Measurements from ENCODE around the gene SLC25A48. TPM values are rescaled to one million over a fixed set of nuclear protein-coding genes. Genes with fewer than 3 reads are reported as not detected.

Gene SLC25A48
- total RNA-seq, 4 donors from 2014 or later: 0.33 TPM; not detected in 3

DNA sequence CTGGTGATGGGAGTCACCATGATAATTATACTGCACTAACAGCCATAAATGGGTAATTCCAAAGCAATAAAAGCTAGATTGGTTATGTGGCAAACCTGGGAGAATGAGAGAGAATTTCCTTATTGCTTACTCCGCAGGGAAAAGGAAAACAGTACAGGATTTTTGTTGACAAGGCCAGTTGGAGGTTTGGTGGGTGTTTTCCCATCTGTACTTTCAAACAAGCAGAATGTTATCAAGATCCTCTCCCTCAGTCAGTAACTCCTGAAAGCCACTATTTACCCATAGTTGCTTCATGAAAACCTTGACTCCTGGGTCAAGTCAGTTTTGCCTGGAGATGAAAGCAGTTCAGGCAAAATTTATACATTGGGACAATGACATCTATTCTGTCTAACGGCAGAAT, 34.8 kb downstream of the SLC25A48 start:
- DNase-seq: no peak
- H3K4me3 ChIP-seq (replicated peaks in 1 of 3): no peak overlapping the region
- H3K4me1 ChIP-seq: no peaks in the 10 kb centered on the region
- H3K27ac ChIP-seq: no peak overlapping the region
- H3K9me3 ChIP-seq: no peaks in the 10 kb centered on the region
- TF ChIP-seq, protein P1, sequence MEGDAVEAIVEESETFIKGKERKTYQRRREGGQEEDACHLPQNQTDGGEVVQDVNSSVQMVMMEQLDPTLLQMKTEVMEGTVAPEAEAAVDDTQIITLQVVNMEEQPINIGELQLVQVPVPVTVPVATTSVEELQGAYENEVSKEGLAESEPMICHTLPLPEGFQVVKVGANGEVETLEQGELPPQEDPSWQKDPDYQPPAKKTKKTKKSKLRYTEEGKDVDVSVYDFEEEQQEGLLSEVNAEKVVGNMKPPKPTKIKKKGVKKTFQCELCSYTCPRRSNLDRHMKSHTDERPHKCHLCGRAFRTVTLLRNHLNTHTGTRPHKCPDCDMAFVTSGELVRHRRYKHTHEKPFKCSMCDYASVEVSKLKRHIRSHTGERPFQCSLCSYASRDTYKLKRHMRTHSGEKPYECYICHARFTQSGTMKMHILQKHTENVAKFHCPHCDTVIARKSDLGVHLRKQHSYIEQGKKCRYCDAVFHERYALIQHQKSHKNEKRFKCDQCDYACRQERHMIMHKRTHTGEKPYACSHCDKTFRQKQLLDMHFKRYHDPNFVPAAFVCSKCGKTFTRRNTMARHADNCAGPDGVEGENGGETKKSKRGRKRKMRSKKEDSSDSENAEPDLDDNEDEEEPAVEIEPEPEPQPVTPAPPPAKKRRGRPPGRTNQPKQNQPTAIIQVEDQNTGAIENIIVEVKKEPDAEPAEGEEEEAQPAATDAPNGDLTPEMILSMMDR (IDR thresholded peaks at IDR 0.05): no peak
- TF ChIP-seq POLR2A (IDR thresholded peaks at IDR 0.05): no peak
- H3K36me3 ChIP-seq: no peaks in the 10 kb centered on the region
- WGBS, 2 donors: 93 to 94% methylated on average over 2 of the region's 2 CpGs
- H3K27me3 ChIP-seq: no peaks in the 10 kb centered on the region
- intact Hi-C loops (cut with DNase I): no loop called here

DNA sequence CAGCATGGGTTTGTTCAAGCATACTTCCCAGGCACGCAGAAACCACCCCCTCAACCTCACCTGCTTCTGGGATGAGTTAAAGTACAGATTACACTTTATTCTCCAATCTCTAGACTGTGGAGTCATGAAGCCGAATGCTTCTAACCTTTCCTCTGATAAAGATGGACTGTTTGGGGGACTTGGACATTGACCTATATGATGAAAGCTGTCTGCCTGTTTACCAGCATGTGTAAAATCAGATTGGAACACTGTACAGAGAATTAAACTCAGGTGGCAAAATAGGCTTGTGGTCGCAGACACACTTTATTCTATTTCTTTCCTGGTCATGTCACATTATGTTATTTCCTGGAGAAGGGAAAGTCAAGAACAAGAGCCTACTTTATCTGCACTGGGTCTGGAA, 35.5 kb downstream of the SLC25A48 start:
- H3K4me3 ChIP-seq (replicated peaks in 1 of 3): no peak overlapping the region
- H3K27ac ChIP-seq: no peak overlapping the region
- H3K36me3 ChIP-seq: no peaks in the 10 kb centered on the region
- H3K4me1 ChIP-seq: no peaks in the 10 kb centered on the region
- intact Hi-C loops (cut with DNase I): no loop called here
- H3K27me3 ChIP-seq: no peaks in the 10 kb centered on the region
- DNase-seq: no peak
- TF ChIP-seq, protein P1 (IDR thresholded peaks at IDR 0.05): no peak
- no peak for TF ChIP-seq POLR2A (IDR thresholded peaks at IDR 0.05)
- H3K9me3 ChIP-seq: no peaks in the 10 kb centered on the region
- 75 to 94% methylated on average over 3 of the region's 3 CpGs for WGBS, 2 donors

DNA sequence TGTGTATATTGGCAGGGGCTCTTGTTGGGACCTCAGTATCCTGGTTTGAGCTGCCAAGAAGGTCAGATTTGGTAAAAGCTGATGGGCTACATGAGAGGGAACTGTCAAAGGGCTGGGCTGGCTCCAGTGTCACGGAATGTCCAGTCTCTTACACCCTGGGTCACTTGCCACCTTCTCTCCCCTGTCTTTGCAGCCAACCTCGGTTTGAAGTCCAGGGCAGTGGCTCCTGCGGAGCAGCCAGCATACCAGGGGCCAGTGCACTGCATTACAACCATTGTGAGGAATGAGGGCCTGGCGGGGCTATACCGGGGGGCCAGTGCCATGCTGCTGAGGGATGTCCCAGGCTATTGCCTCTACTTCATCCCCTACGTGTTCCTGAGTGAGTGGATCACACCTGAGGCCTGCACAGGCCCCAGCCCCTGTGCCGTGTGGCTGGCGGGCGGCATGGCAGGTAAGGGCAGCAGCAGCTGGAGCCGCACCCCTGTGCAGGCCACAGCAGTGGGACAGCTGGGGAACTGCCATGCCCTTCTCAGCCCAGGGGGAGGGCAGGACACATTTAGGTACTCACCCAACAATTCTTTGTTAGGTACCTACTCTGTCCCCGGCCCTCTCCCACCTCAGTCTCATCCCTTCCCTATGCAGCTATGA, 36.9 kb downstream of the SLC25A48 start:
- 92 to 93% methylated on average over 3 to 11 of the region's 11 CpGs for WGBS, 2 donors
- Histone ChIP-seq H3K27me3 (no peaks in the 10 kb centered on the region), H3K4me3 (replicated peaks in 1 of 3) (no peak overlapping the region), H3K4me1 (no peaks in the 10 kb centered on the region), H3K36me3 (no peaks in the 10 kb centered on the region), H3K9me3 (no peaks in the 10 kb centered on the region), H3K27ac (no peak overlapping the region)
- DNase-seq: no peak
- no peak for TF ChIP-seq POLR2A (IDR thresholded peaks at IDR 0.05)
- TF ChIP-seq, protein P1 (IDR thresholded peaks at IDR 0.05): no peak
- intact Hi-C loops (cut with DNase I): no loop called here

DNA sequence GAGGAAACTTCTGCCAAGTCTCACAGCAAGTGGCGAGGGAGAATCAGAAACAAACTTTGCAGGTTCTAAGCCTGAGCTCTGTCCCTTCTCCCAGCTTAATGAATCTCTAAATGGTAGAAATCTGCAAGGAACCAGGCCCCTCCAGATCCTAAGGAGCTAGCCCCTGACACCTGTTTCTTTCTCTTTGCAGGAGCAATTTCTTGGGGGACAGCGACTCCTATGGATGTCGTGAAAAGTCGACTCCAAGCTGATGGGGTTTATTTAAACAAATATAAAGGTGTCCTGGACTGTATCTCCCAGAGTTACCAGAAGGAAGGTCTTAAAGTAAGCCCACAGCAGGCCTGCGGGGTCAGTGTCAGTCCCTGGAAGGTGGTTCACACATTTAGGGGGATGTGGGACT, 39.4 kb downstream of the SLC25A48 start:
- Histone ChIP-seq H3K9me3 (no peaks in the 10 kb centered on the region), H3K27ac (no peak overlapping the region), H3K4me3 (replicated peaks in 1 of 3) (no peak overlapping the region), H3K36me3 (no peaks in the 10 kb centered on the region), H3K27me3 (no peaks in the 10 kb centered on the region), H3K4me1 (no peaks in the 10 kb centered on the region)
- TF ChIP-seq, protein P1 (IDR thresholded peaks at IDR 0.05): no peak
- 83 to 86% methylated on average over 5 of the region's 5 CpGs for WGBS, 2 donors
- intact Hi-C loops (cut with DNase I): no loop called here
- DNase-seq: no peak

DNA sequence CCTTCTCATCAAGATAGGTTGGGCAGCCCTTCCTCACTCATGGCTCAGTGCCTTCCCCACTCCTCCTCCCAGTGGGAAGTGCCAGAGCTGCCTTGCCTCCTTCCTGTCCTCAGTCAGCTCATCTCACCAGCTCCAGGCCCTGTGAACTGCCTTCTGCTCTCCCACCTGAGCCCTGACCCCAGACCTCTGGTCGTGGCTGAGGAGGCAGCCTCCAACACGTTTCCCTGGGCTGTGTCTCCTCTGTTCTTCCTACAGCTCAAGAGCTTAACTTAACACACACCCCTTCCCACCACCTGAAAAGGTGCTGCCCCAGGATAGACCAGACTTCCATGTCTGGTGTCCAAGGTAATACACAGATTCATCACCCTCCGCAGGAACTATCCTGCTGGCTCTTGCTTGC, 40.0 kb downstream of the SLC25A48 start:
- Histone ChIP-seq H3K36me3 (no peaks in the 10 kb centered on the region), H3K4me1 (no peaks in the 10 kb centered on the region), H3K4me3 (replicated peaks in 1 of 3) (no peak overlapping the region), H3K27me3 (no peaks in the 10 kb centered on the region), H3K27ac (no peak overlapping the region), H3K9me3 (no peaks in the 10 kb centered on the region)
- no peak for DNase-seq
- no peak for TF ChIP-seq POLR2A (IDR thresholded peaks at IDR 0.05)
- TF ChIP-seq, protein P1 (IDR thresholded peaks at IDR 0.05): no peak
- WGBS, 2 donors: 67 to 73% methylated on average over 3 of the region's 3 CpGs
- intact Hi-C loops (cut with DNase I): no loop called here
